ENCODE results near the gene FAM76A. TPM values are rescaled to one million over a fixed set of nuclear protein-coding genes. Genes with fewer than 3 reads are reported as not detected.
"Not testable (repeated sequence)": the region's sequence is repeated elsewhere in the genome, so short reads cannot be mapped to it uniquely, and the experiment has no call there.

The FAM76A gene
- total RNA-seq, 1 donor from 2014 or later = 19.3 TPM

DNA sequence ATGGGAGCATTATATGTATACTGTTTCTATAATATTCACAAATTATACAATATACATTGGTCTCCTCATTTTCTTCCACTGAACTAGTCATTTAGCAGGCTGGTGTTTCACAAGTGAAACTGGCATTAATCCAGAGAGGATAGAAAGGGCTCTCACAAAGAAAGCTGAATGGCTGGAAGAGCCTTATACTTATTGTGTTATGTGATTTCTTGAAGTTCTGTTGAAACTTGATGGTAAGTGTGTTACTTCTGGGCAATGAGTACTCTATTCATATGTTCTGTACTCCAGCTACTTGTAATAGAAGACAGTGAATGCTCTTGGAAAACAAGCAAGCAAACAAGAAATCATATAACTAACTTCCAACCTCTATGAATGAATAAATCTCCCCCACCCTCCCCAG, 62.1 kb downstream of the FAM76A start:
- ChIA-PET CTCF (no interaction called here), POLR2A (interaction anchor here (0.6 kb wide), 1 partner anchor 262 kb away, joined by 3 read pairs; no protein-coding TSS in a partner anchor)
- Mint-ChIP-seq H3K27ac (no peak overlapping the region), H3K4me1 (peaks cover 7% of the 10 kb centered on the region), H3K36me3 (ENCODE audit: low read depth) (peaks cover 38% of the 10 kb centered on the region), H3K27me3 (no peaks in the 10 kb centered on the region), H3K4me3 (no peak overlapping the region), H3K9me3 (no peaks in the 10 kb centered on the region)
- DNase-seq (no peak), ATAC-seq (ENCODE audit: low read depth) (no peak)
- intact Hi-C loops (cut with micrococcal nuclease) = no loop called here
- TF ChIP-seq, protein P1, sequence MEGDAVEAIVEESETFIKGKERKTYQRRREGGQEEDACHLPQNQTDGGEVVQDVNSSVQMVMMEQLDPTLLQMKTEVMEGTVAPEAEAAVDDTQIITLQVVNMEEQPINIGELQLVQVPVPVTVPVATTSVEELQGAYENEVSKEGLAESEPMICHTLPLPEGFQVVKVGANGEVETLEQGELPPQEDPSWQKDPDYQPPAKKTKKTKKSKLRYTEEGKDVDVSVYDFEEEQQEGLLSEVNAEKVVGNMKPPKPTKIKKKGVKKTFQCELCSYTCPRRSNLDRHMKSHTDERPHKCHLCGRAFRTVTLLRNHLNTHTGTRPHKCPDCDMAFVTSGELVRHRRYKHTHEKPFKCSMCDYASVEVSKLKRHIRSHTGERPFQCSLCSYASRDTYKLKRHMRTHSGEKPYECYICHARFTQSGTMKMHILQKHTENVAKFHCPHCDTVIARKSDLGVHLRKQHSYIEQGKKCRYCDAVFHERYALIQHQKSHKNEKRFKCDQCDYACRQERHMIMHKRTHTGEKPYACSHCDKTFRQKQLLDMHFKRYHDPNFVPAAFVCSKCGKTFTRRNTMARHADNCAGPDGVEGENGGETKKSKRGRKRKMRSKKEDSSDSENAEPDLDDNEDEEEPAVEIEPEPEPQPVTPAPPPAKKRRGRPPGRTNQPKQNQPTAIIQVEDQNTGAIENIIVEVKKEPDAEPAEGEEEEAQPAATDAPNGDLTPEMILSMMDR (IDR thresholded peaks at IDR 0.05) = no peak

DNA sequence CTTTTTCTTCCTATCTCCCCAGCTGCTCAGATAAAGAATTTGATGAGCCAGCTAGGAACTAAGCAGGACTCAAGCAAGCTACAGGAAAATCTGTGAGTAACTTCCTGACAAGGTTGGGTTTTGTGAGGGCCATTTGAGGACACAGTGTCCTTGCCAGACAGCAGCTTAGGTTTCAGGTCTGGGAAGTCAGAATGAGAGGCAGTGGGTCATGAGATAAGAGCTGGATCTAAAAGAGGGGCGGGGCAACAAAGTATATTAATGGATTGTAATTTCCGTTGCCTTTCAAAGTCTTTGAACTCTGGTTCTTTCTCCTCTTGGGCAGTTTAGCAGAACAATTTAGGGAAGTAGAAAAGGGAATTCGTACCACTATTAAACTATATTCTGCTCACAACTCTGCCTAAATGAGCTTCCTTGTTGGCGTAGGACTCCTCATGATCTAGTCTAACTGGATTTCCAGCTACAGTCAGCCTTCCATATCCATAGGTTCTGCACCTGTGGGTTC, 63.8 kb downstream of the FAM76A start:
- H3K27ac Mint-ChIP-seq = no peak overlapping the region
- DNase-seq (no peak), ATAC-seq (ENCODE audit: low read depth) (no peak)
- H3K9me3 Mint-ChIP-seq = no peaks in the 10 kb centered on the region
- ChIA-PET POLR2A (no interaction called here), CTCF (no interaction called here)
- TF ChIP-seq, protein P1 (IDR thresholded peaks at IDR 0.05) = no peak
- peaks cover 51% of the 10 kb centered on the region for H3K36me3 Mint-ChIP-seq (ENCODE audit: low read depth)
- no peak overlapping the region for H3K4me3 Mint-ChIP-seq
- intact Hi-C loops (cut with micrococcal nuclease) = no loop called here
- H3K27me3 Mint-ChIP-seq = no peaks in the 10 kb centered on the region
- H3K4me1 Mint-ChIP-seq = peaks cover 7% of the 10 kb centered on the region

DNA sequence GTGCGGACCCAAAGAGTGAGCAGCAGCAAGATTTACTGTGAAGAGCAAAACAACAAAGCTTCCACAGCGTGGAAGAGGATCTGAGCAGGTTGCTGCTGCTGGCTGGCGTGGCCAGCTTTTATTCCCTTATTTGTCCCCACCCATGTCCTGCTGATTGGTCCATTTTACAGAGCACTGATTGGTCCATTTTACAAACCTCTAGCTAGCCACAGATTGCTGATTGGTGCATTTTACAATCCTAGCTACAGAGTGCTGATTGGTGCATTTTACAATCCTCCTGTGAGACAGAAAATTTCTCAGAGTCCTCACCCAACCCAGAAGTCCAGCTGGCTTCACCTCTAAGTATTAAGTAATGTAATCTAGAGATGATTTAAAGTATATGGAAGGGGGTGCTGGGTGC, 64.5 kb downstream of the FAM76A start:
- H3K4me3 Mint-ChIP-seq; H3K27ac Mint-ChIP-seq; DNase-seq; H3K27me3 Mint-ChIP-seq; H3K9me3 Mint-ChIP-seq; H3K4me1 Mint-ChIP-seq; POLR2A ChIA-PET; CTCF ChIA-PET; ATAC-seq (ENCODE audit: low read depth); intact Hi-C loops (cut with micrococcal nuclease): not testable (repeated sequence)
- peaks cover 55% of the 10 kb centered on the region for H3K36me3 Mint-ChIP-seq (ENCODE audit: low read depth)

DNA sequence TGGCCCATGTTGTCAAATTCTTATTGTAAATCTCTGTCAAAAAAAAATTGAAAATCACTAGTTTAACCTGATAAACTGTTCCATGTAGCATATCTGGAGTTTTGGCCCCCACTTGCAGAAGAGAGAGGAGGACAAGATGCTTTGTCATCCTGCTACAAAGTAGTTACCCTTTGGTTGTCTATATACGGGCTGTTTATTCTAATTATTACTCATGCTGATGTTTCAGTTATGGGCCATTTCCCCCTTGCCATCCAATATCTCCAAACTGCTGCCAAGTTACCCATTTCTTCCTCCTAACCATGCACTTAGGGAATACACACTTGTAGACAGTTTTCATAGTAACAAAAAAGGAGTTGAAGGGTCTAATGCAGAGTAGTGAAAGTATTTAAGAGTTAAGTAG, 69.8 kb downstream of the FAM76A start:
- H3K36me3 Mint-ChIP-seq (ENCODE audit: low read depth) = peaks cover 72% of the 10 kb centered on the region
- intact Hi-C loops (cut with micrococcal nuclease) = no loop called here
- POLR2A ChIA-PET = no interaction called here

DNA sequence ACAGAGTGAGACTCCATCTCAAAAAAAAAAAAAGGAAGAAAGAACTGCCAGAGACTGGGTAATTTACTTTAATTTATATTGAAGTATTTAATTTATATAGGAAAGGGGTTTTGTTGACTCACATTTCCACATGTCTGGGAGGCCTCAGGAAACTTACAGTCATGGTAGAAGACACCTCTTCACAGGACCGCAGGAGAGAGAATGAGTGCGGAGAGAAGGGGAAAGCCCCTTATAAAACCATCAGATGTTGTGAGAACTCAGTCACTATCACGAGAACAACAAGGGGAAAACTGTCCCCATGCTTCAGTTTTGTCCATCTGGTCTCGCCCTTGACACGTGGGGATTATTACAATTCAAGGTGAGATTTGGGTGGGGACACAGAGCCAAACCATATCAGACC, 79.0 kb downstream of the FAM76A start:
- Mint-ChIP-seq H3K27me3 (no peaks in the 10 kb centered on the region), H3K9me3 (no peaks in the 10 kb centered on the region), H3K4me3 (no peak overlapping the region), H3K27ac (no peak overlapping the region), H3K4me1 (no peaks in the 10 kb centered on the region), H3K36me3 (ENCODE audit: low read depth) (peaks cover 59% of the 10 kb centered on the region)
- ATAC-seq (ENCODE audit: low read depth) (no peak), DNase-seq (no peak)
- intact Hi-C loops (cut with micrococcal nuclease) = no loop called here
- ChIA-PET CTCF (no interaction called here), POLR2A (no interaction called here)
- TF ChIP-seq, protein P1 (IDR thresholded peaks at IDR 0.05) = no peak

More for the DNA sequence above, 69.8 kb downstream of the FAM76A start:
- Mint-ChIP-seq H3K9me3 (no peaks in the 10 kb centered on the region), H3K4me1 (no peaks in the 10 kb centered on the region), H3K27ac (no peak overlapping the region), H3K27me3 (no peaks in the 10 kb centered on the region), H3K4me3 (no peak overlapping the region)
- no peak for DNase-seq
- TF ChIP-seq, protein P1 (IDR thresholded peaks at IDR 0.05) = no peak
- no peak for ATAC-seq (ENCODE audit: low read depth)
- CTCF ChIA-PET = no interaction called here

DNA sequence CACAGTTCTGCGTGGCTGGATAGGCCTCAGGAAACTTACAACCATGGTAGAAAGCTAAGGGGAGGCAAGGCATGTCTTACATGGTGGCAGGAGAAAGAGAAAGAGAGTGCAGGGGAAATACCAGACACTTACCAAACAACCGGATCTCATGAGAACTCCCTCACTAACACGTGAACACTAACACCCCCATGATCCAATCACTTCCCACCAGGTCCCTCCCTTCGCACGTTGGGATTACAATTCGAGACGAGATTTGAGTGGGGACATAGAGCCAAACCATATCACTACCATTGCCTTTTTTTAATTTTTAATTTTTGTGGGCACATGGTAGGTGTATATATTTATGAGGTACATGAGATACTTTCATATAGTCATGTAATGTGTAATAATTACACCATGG, 81.0 kb downstream of the FAM76A start:
- H3K4me1 Mint-ChIP-seq = no peaks in the 10 kb centered on the region
- intact Hi-C loops (cut with micrococcal nuclease) = no loop called here
- no peaks in the 10 kb centered on the region for H3K9me3 Mint-ChIP-seq
- H3K36me3 Mint-ChIP-seq (ENCODE audit: low read depth) = peaks cover 57% of the 10 kb centered on the region
- CTCF ChIA-PET = no interaction called here
- H3K27me3 Mint-ChIP-seq = no peaks in the 10 kb centered on the region
- POLR2A ChIA-PET = no interaction called here
- H3K27ac Mint-ChIP-seq = no peak overlapping the region
- no peak for ATAC-seq (ENCODE audit: low read depth)
- H3K4me3 Mint-ChIP-seq = no peak overlapping the region
- DNase-seq = no peak
- TF ChIP-seq, protein P1 (IDR thresholded peaks at IDR 0.05) = no peak

Measured in activated B cell treated with CpG ODN at 0.5 μM for 24 hours (primary cell).